ENCODE results near the gene RPS24. TPM values are rescaled to one million over a fixed set of nuclear protein-coding genes. Genes with fewer than 3 reads are reported as not detected.

Gene RPS24
- total and polyA plus RNA-seq, 10 of the 15 experiments (the other 5 are each of a cell fraction or from before 2014, with no cell fraction given): 1,343 to 7,285 (median 2,230) TPM

DNA sequence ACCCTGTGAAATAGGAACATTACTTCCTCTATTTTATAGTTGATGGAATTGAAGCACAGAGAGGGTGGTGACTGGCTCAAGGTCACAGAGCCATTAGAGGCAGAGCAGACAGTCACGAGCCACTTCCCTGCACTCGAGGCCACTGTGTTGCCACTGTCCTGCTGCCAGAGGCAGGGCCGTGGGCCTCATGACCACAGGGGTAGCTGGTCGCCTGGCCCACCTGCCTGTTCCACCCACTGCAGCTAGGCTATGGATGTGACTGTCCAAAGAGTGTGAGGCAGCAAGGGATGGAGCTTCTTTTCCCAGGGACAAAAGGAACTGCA lies 38.2 kb downstream of the RPS24 start:
- H3K4me1 ChIP-seq (ENCODE audit: control insufficient read depth, insufficient read depth, low read length): no peaks in the 10 kb centered on the region
- CTCF ChIA-PET: interaction anchor here (0.6 to 1.2 kb wide), 2 partner anchors 24 to 26 kb away, joined by 3 read pairs; no protein-coding TSS in a partner anchor
- POLR2A ChIA-PET: no interaction called here
- no peak overlapping the region for H3K4me3 ChIP-seq
- H3K27me3 ChIP-seq (replicated peaks in 1 of 2; ENCODE audit: control insufficient read depth in 2 of 2, insufficient read depth in 2 of 2, low read length in 1 of 2): no peaks in the 10 kb centered on the region; a peak in 1 of 4 replicates
- SMC1A ChIA-PET (ENCODE audit: uncharacterized antibody, unreplicated experiment): no interaction called here
- H2AFZ ChIP-seq (ENCODE audit: control insufficient read depth, low read depth, low read length): no peak overlapping the region
- H3K9ac ChIP-seq (ENCODE audit: control insufficient read depth, insufficient read depth, low read length): no peak overlapping the region
- DNase-seq (ENCODE audit: low read depth, low spot score): no peak
- no peak for TF ChIP-seq IRF5 (IDR thresholded peaks at IDR 0.05; ENCODE audit: borderline replicate concordance)
- no peak for TF ChIP-seq MYB (IDR thresholded peaks at IDR 0.05; ENCODE audit: borderline replicate concordance, low read depth, low read length)
- TF ChIP-seq WRNIP1 (IDR thresholded peaks at IDR 0.05; ENCODE audit: borderline replicate concordance, low read depth, low read length): no peak
- no peak for TF ChIP-seq FOXK2 (IDR thresholded peaks at IDR 0.05)
- no peak for TF ChIP-seq ZNF622 (IDR thresholded peaks at IDR 0.05)
- no peak for TF ChIP-seq MYC (IDR thresholded peaks at IDR 0.05; ENCODE audit: insufficient read depth, insufficient read length, insufficient replicate concordance, low read length, severe bottlenecking)
- TF ChIP-seq, protein P1, sequence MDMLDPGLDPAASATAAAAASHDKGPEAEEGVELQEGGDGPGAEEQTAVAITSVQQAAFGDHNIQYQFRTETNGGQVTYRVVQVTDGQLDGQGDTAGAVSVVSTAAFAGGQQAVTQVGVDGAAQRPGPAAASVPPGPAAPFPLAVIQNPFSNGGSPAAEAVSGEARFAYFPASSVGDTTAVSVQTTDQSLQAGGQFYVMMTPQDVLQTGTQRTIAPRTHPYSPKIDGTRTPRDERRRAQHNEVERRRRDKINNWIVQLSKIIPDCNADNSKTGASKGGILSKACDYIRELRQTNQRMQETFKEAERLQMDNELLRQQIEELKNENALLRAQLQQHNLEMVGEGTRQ (IDR thresholded peaks at IDR 0.05; ENCODE audit: borderline replicate concordance, low read depth, low read length): no peak
- no peak for TF ChIP-seq USF1 (IDR thresholded peaks at IDR 0.05; ENCODE audit: borderline replicate concordance, extremely low read length, insufficient read depth, low read depth, low read length)
- TF ChIP-seq YY1 (IDR thresholded peaks at IDR 0.05; ENCODE audit: low read depth, low read length): no peak
- TF ChIP-seq, protein P2, sequence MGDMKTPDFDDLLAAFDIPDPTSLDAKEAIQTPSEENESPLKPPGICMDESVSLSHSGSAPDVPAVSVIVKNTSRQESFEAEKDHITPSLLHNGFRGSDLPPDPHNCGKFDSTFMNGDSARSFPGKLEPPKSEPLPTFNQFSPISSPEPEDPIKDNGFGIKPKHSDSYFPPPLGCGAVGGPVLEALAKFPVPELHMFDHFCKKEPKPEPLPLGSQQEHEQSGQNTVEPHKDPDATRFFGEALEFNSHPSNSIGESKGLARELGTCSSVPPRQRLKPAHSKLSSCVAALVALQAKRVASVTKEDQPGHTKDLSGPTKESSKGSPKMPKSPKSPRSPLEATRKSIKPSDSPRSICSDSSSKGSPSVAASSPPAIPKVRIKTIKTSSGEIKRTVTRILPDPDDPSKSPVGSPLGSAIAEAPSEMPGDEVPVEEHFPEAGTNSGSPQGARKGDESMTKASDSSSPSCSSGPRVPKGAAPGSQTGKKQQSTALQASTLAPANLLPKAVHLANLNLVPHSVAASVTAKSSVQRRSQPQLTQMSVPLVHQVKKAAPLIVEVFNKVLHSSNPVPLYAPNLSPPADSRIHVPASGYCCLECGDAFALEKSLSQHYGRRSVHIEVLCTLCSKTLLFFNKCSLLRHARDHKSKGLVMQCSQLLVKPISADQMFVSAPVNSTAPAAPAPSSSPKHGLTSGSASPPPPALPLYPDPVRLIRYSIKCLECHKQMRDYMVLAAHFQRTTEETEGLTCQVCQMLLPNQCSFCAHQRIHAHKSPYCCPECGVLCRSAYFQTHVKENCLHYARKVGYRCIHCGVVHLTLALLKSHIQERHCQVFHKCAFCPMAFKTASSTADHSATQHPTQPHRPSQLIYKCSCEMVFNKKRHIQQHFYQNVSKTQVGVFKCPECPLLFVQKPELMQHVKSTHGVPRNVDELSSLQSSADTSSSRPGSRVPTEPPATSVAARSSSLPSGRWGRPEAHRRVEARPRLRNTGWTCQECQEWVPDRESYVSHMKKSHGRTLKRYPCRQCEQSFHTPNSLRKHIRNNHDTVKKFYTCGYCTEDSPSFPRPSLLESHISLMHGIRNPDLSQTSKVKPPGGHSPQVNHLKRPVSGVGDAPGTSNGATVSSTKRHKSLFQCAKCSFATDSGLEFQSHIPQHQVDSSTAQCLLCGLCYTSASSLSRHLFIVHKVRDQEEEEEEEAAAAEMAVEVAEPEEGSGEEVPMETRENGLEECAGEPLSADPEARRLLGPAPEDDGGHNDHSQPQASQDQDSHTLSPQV (IDR thresholded peaks at IDR 0.05): no peak
- no peak for TF ChIP-seq HDAC6 (IDR thresholded peaks at IDR 0.05; ENCODE audit: unreplicated experiment)
- TF ChIP-seq KAT2A (conservative IDR thresholded peaks at IDR 0.05; ENCODE audit: control insufficient read depth, low read depth, low read length): no peak
- no peak for TF ChIP-seq RB1 (IDR thresholded peaks at IDR 0.05; ENCODE audit: borderline replicate concordance)
- TF ChIP-seq NR2C1 (IDR thresholded peaks at IDR 0.05): no peak
- no peak for TF ChIP-seq NR2C2 (IDR thresholded peaks at IDR 0.05; ENCODE audit: borderline replicate concordance, control insufficient read depth, insufficient read length, low read depth)
- no peak for TF ChIP-seq STAT1 (conservative IDR thresholded peaks at IDR 0.05)
- TF ChIP-seq RUNX3 (IDR thresholded peaks at IDR 0.05; ENCODE audit: low read length): no peak
- no peak for TF ChIP-seq STAT3 (IDR thresholded peaks at IDR 0.05; ENCODE audit: low read depth, low read length)
- no peak for TF ChIP-seq GABPA (IDR thresholded peaks at IDR 0.05; ENCODE audit: low read depth)
- FAIRE-seq: no peak
- RAD21 ChIA-PET (ENCODE audit: unreplicated experiment): no interaction called here
- in situ Hi-C loops (cut with MboI): no loop called here
- no peaks in the 10 kb centered on the region for H3K9me3 ChIP-seq (replicated peaks; ENCODE audit: control insufficient read depth, insufficient read depth, low read length)
- WGBS (ENCODE audit: insufficient coverage, insufficient replicate concordance, low lambda C conversion rate, missing lambda C conversion rate): 10% methylated on average over 4 of the region's 4 CpGs
- H3K36me3 ChIP-seq (ENCODE audit: control insufficient read depth in 2 of 2, insufficient read depth in 2 of 2, low read length in 1 of 2): no peaks in the 10 kb centered on the region
- intact Hi-C loops (cut with micrococcal nuclease; ENCODE audit: unreplicated experiment): no loop called here
- H4K20me1 ChIP-seq (ENCODE audit: control insufficient read depth, insufficient read depth): no peaks in the 10 kb centered on the region
- no peak overlapping the region for H3K4me2 ChIP-seq (ENCODE audit: control insufficient read depth, insufficient read depth)
- no peak for ATAC-seq
- no peak overlapping the region for H3K27ac ChIP-seq (ENCODE audit: control insufficient read depth, insufficient read depth)
- no peaks in the 10 kb centered on the region for H3K79me2 ChIP-seq (ENCODE audit: control insufficient read depth, insufficient read depth, low read length)
- BruUV-seq (replicated peaks): no TSS peak

All from GM12878 (cell line).